Stimulated activated CD8-positive, alpha-beta memory T cell treated with anti-CD3 and anti-CD28 coated beads, Interleukin-2, amount 100 ng/mL, for 48 hours (primary cell): ENCODE measurements around the gene KIAA1328.

Experiments
- DNase-seq, 2 donors: peaks; one replicate each; pipeline ENCODE4 v3.0.0-alpha.2; 2020; ENCODE audit warnings: low read depth in 2 of 2

KIAA1328 gene

GRCh38 chr18:37277804-37278203, 448.9 kb downstream of the KIAA1328 start:
- no peak for DNase-seq
